Measurements from ENCODE around the gene ILRUN. TPM values are rescaled to one million over a fixed set of nuclear protein-coding genes. Genes with fewer than 3 reads are reported as not detected.
A peak's percentile ranks its signal among the peaks of the same experiment; 100 is the strongest.
"Not testable (repeated sequence)": the region's sequence is repeated elsewhere in the genome, so short reads cannot be mapped to it uniquely, and the experiment has no call there.

The ILRUN gene
- total and polyA plus RNA-seq, 2 experiments from 2014 or later = 17.6 to 80.1 TPM

DNA sequence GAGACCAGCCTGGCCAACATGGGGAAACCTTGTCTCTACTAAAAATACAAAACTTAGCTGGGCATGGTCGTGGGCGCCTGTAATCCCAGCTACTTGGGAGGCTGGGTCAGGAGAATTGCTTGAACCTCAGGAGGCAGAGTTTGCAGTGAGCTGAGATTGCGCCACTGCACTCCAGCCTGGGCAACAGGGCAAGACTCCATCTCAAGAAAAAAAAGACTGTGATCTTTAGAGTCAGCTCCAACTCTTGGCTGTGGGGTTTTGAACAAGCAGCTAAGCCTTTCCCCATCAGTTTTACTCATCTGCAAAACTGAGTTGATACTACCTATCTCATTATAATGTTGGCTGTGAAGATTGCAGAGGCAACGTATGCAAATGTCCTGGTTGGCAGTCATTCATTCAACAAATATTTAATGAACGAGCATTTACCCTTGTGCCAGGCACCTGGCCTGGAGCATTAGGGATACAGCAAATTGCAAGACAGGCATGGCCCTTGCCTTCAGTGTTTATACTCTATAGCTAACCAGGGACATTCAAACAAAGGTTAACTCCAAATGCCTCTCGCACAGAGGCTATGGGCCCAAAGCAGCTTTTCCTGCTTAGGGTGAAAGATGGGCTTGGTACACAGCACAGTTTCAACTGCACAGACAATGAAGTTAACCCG is 37.8 kb downstream of the ILRUN start (continued):
- TF ChIP-seq, protein P1, sequence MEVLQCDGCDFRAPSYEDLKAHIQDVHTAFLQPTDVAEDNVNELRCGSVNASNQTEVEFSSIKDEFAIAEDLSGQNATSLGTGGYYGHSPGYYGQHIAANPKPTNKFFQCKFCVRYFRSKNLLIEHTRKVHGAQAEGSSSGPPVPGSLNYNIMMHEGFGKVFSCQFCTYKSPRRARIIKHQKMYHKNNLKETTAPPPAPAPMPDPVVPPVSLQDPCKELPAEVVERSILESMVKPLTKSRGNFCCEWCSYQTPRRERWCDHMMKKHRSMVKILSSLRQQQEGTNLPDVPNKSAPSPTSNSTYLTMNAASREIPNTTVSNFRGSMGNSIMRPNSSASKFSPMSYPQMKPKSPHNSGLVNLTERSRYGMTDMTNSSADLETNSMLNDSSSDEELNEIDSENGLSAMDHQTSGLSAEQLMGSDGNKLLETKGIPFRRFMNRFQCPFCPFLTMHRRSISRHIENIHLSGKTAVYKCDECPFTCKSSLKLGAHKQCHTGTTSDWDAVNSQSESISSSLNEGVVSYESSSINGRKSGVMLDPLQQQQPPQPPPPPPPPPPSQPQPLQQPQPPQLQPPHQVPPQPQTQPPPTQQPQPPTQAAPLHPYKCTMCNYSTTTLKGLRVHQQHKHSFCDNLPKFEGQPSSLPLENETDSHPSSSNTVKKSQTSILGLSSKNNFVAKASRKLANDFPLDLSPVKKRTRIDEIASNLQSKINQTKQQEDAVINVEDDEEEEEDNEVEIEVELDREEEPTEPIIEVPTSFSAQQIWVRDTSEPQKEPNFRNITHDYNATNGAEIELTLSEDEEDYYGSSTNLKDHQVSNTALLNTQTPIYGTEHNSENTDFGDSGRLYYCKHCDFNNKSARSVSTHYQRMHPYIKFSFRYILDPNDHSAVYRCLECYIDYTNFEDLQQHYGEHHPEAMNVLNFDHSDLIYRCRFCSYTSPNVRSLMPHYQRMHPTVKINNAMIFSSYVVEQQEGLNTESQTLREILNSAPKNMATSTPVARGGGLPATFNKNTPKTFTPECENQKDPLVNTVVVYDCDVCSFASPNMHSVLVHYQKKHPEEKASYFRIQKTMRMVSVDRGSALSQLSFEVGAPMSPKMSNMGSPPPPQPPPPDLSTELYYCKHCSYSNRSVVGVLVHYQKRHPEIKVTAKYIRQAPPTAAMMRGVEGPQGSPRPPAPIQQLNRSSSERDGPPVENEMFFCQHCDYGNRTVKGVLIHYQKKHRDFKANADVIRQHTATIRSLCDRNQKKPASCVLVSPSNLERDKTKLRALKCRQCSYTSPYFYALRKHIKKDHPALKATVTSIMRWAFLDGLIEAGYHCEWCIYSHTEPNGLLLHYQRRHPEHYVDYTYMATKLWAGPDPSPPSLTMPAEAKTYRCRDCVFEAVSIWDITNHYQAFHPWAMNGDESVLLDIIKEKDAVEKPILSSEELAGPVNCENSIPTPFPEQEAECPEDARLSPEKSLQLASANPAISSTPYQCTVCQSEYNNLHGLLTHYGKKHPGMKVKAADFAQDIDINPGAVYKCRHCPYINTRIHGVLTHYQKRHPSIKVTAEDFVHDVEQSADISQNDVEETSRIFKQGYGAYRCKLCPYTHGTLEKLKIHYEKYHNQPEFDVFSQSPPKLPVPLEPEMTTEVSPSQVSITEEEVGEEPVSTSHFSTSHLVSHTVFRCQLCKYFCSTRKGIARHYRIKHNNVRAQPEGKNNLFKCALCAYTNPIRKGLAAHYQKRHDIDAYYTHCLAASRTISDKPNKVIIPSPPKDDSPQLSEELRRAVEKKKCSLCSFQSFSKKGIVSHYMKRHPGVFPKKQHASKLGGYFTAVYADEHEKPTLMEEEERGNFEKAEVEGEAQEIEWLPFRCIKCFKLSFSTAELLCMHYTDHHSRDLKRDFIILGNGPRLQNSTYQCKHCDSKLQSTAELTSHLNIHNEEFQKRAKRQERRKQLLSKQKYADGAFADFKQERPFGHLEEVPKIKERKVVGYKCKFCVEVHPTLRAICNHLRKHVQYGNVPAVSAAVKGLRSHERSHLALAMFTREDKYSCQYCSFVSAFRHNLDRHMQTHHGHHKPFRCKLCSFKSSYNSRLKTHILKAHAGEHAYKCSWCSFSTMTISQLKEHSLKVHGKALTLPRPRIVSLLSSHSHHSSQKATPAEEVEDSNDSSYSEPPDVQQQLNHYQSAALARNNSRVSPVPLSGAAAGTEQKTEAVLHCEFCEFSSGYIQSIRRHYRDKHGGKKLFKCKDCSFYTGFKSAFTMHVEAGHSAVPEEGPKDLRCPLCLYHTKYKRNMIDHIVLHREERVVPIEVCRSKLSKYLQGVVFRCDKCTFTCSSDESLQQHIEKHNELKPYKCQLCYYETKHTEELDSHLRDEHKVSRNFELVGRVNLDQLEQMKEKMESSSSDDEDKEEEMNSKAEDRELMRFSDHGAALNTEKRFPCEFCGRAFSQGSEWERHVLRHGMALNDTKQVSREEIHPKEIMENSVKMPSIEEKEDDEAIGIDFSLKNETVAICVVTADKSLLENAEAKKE (CRISPR knock-in tag; IDR thresholded peaks at IDR 0.05) = no peak
- TF ChIP-seq JUNB (IDR thresholded peaks at IDR 0.05; ENCODE audit: unreplicated experiment) = no peak

- DNase-seq (ENCODE audit: low spot score); H3K36me3 Mint-ChIP-seq (ENCODE audit: low read depth); H4K20me1 ChIP-seq (replicated peaks; ENCODE audit: insufficient read depth); H3K27me3 Mint-ChIP-seq (ENCODE audit: insufficient read depth, low read depth, poor library complexity); H3K4me3 Mint-ChIP-seq; H3K9me2 ChIP-seq (ENCODE audit: insufficient read depth); H3K36me3 ChIP-seq (ENCODE audit: insufficient read depth); H3F3A ChIP-seq (replicated peaks; ENCODE audit: low read depth); H3K27me3 ChIP-seq (ENCODE audit: insufficient read depth); H2AFZ ChIP-seq; H3K9me3 Mint-ChIP-seq; H3K4me3 ChIP-seq: not testable (repeated sequence)
- H3K4me1 Mint-ChIP-seq = peaks cover 28% of the 10 kb centered on the region
- H3K79me2 ChIP-seq (replicated peaks; ENCODE audit: insufficient read depth) = peaks cover 83% of the 10 kb centered on the region
- H3K27ac Mint-ChIP-seq = peak overlapping the region; percentile 94
- H3K27ac ChIP-seq (ENCODE audit: low read depth) = peak overlapping the region; percentile 81
- H3K4me2 ChIP-seq = peak overlapping the region; percentile 40; the same call in 1 of the 2 replicates
- H3K4me1 ChIP-seq (ENCODE audit: insufficient read depth) = peaks cover 21% of the 10 kb centered on the region
- ATAC-seq = peak; percentile 23; the same call in 2 of the 3 replicates
Measured at GRCh38 chr6:34657979-34658480, 38.5 kb downstream of the ILRUN start.

All from GM23338 (cell line).